Measurements from ENCODE around the gene FKBP4.

The FKBP4 gene

DNA sequence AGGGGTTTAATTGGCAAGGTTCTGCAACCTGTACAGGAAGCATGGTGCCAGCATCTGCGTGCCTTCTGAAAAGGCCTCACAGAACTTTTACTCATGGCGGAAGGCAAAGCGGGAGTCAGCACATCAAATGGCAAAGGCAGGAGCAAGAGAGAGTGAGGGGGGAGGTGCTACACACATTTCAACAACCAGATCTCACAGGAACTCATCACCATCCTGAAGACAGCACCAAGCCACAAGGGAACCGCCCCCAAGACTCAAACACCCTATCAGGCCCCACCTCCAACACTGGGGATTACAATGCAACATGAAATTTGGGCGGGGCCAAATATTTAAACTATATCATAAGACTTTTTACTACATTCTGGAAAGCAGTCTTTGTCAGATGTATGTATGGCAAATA is 38.0 kb upstream of the FKBP4 start:
- H2AFZ ChIP-seq (ENCODE audit: low read length), result no peak overlapping the region
- H3K27ac ChIP-seq (ENCODE audit: low read length), result no peak overlapping the region
- no peaks in the 10 kb centered on the region for H3F3A ChIP-seq (ENCODE audit: insufficient read depth, low read length)
- no peak for DNase-seq
- no peaks in the 10 kb centered on the region for H3K9me2 ChIP-seq (replicated peaks; ENCODE audit: insufficient read depth, low read length)
- no peaks in the 10 kb centered on the region for H3K27me3 ChIP-seq (replicated peaks; ENCODE audit: insufficient read depth, low read length)
- TF ChIP-seq, protein P1, sequence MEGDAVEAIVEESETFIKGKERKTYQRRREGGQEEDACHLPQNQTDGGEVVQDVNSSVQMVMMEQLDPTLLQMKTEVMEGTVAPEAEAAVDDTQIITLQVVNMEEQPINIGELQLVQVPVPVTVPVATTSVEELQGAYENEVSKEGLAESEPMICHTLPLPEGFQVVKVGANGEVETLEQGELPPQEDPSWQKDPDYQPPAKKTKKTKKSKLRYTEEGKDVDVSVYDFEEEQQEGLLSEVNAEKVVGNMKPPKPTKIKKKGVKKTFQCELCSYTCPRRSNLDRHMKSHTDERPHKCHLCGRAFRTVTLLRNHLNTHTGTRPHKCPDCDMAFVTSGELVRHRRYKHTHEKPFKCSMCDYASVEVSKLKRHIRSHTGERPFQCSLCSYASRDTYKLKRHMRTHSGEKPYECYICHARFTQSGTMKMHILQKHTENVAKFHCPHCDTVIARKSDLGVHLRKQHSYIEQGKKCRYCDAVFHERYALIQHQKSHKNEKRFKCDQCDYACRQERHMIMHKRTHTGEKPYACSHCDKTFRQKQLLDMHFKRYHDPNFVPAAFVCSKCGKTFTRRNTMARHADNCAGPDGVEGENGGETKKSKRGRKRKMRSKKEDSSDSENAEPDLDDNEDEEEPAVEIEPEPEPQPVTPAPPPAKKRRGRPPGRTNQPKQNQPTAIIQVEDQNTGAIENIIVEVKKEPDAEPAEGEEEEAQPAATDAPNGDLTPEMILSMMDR (IDR thresholded peaks at IDR 0.05; ENCODE audit: low read length), result no peak
- no peak for TF ChIP-seq EZH2 (optimal IDR thresholded peaks at IDR 0.05; ENCODE audit: low read depth, low read length)
- TF ChIP-seq EZH2phosphoT487 (IDR thresholded peaks at IDR 0.05; ENCODE audit: low read length), result no peak
- H3K4me2 ChIP-seq (ENCODE audit: low read depth, low read length), result no peak overlapping the region
- H3K4me1 ChIP-seq (ENCODE audit: low read length), result 0 out of 2 replicates have a peak, but pooled peaks cover 7% of the 10 kb centered on the region
- no peaks in the 10 kb centered on the region for H4K20me1 ChIP-seq (ENCODE audit: insufficient read depth, low read length)
- no peak overlapping the region for H3K9ac ChIP-seq (ENCODE audit: low read length)
- H3K36me3 ChIP-seq (replicated peaks; ENCODE audit: insufficient read depth, low read length), result no peaks in the 10 kb centered on the region
- H3K9me3 ChIP-seq (replicated peaks; ENCODE audit: insufficient read depth, low read length), result no peaks in the 10 kb centered on the region
- no peak overlapping the region for H3K4me3 ChIP-seq (ENCODE audit: low read length)
- H3K79me2 ChIP-seq (ENCODE audit: low read length), result no peaks in the 10 kb centered on the region

DNA sequence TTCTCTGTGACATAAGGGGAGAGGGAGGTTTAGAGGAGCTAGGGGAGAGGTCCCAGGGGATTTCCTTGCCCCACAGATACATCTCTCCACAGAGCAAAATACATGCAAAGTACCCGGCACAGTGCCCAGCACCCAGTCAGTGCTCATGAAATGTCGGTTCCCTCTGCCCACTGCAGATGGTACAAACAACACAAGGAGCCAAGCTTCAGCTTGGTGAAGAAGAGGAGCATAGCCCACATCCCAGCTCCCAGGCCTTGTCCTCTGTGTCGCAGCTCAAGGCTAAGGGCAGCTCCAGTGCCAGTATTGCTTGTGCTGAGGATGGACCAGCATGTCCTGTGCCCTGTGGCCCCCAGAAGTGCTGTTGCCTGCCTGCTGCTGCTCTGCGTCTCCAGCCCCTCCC is 35.0 kb upstream of the FKBP4 start:
- Histone ChIP-seq H3K27me3 (replicated peaks; ENCODE audit: insufficient read depth, low read length) (no peaks in the 10 kb centered on the region), H3K36me3 (replicated peaks; ENCODE audit: insufficient read depth, low read length) (no peaks in the 10 kb centered on the region), H3K9ac (ENCODE audit: low read length) (no peak overlapping the region), H3K4me1 (ENCODE audit: low read length) (0 out of 2 replicates have a peak, but pooled peaks cover 7% of the 10 kb centered on the region), H3K79me2 (ENCODE audit: low read length) (no peaks in the 10 kb centered on the region), H3K4me3 (ENCODE audit: low read length) (no peak overlapping the region), H4K20me1 (ENCODE audit: insufficient read depth, low read length) (no peaks in the 10 kb centered on the region), H3K9me2 (replicated peaks; ENCODE audit: insufficient read depth, low read length) (no peaks in the 10 kb centered on the region), H3F3A (ENCODE audit: insufficient read depth, low read length) (no peaks in the 10 kb centered on the region), H3K27ac (ENCODE audit: low read length) (no peak overlapping the region), H2AFZ (ENCODE audit: low read length) (no peak overlapping the region), H3K4me2 (ENCODE audit: low read depth, low read length) (no peak overlapping the region), H3K9me3 (replicated peaks; ENCODE audit: insufficient read depth, low read length) (no peaks in the 10 kb centered on the region)
- TF ChIP-seq, protein P1 (IDR thresholded peaks at IDR 0.05; ENCODE audit: low read length), result no peak
- no peak for TF ChIP-seq EZH2 (optimal IDR thresholded peaks at IDR 0.05; ENCODE audit: low read depth, low read length)
- no peak for TF ChIP-seq EZH2phosphoT487 (IDR thresholded peaks at IDR 0.05; ENCODE audit: low read length)
- no peak for DNase-seq

DNA sequence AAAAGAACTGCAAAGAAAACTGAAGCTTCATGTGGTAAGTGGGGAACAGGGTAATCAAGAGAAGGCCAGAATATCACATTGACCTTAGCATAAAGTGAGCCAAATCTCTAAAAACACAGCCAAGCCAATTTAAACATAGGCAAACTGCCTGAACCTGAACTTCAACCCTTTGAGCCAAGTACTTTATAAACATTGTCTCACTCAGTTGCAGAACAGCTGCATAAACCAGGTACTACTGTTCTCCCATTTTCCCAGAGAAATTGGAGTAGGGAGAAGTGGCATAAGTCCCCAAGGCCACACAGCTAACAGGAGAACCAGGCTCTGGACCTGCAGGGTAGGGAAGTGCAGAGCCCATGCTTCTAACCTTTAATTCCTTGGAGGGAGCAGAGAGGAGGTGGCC is 30.4 kb upstream of the FKBP4 start:
- no peaks in the 10 kb centered on the region for H4K20me1 ChIP-seq (ENCODE audit: insufficient read depth, low read length)
- H3K9me3 ChIP-seq (replicated peaks; ENCODE audit: insufficient read depth, low read length), result no peaks in the 10 kb centered on the region
- no peaks in the 10 kb centered on the region for H3K79me2 ChIP-seq (ENCODE audit: low read length)
- no peak overlapping the region for H3K4me2 ChIP-seq (ENCODE audit: low read depth, low read length)
- H3F3A ChIP-seq (ENCODE audit: insufficient read depth, low read length), result no peaks in the 10 kb centered on the region
- TF ChIP-seq, protein P1 (IDR thresholded peaks at IDR 0.05; ENCODE audit: low read length), result no peak
- TF ChIP-seq EZH2 (optimal IDR thresholded peaks at IDR 0.05; ENCODE audit: low read depth, low read length) (no peak), EZH2phosphoT487 (IDR thresholded peaks at IDR 0.05; ENCODE audit: low read length) (no peak)
- no peak overlapping the region for H3K4me3 ChIP-seq (ENCODE audit: low read length)
- H3K27ac ChIP-seq (ENCODE audit: low read length), result no peak overlapping the region
- no peak for DNase-seq
- no peaks in the 10 kb centered on the region for H3K36me3 ChIP-seq (replicated peaks; ENCODE audit: insufficient read depth, low read length)
- no peaks in the 10 kb centered on the region for H3K27me3 ChIP-seq (replicated peaks; ENCODE audit: insufficient read depth, low read length)
- no peak overlapping the region for H3K9ac ChIP-seq (ENCODE audit: low read length)
- 0 out of 2 replicates have a peak, but pooled peaks cover 1% of the 10 kb centered on the region for H3K4me1 ChIP-seq (ENCODE audit: low read length)
- no peaks in the 10 kb centered on the region for H3K9me2 ChIP-seq (replicated peaks; ENCODE audit: insufficient read depth, low read length)
- H2AFZ ChIP-seq (ENCODE audit: low read length), result no peak overlapping the region
